GM23338 (cell line): Measurements from ENCODE around the gene C10orf71. TPM values are rescaled to one million over a fixed set of nuclear protein-coding genes. Genes with fewer than 3 reads are reported as not detected.

Experiments used
- ATAC-seq: fragments of 200-7000 bp; cut with Tn5 transposase; 3 replicates; pipeline ENCODE4 v1.9.1; 2020
- DNase-seq: peaks from one replicate; pipeline ENCODE4 v3.0.0-alpha.2; 2015; ENCODE audit warnings: low spot score
- H2AFZ ChIP-seq: fragments of 200-600 bp; sonication (generic); 2 replicates; pipeline ENCODE4 v1.8.0; 2016; ENCODE audit warnings: antibody characterized with exemption, mild to moderate bottlenecking, moderate library complexity
- H3F3A ChIP-seq: fragments of 200-600 bp; sonication (generic); replicated peaks from 2 replicates; pipeline ENCODE4 v1.8.0; 2017; ENCODE audit warnings: antibody characterized with exemption, mixed run types, low read depth
- H3K27ac ChIP-seq: fragments of 200-600 bp; sonication (generic); 2 replicates; pipeline ENCODE4 v1.6.1; 2016; ENCODE audit warnings: low read depth
- H3K27me3 ChIP-seq: fragments of 200-600 bp; sonication (generic); 2 replicates; pipeline ENCODE4 v1.8.0; 2016; ENCODE audit warnings: mild to moderate bottlenecking, mixed run types, moderate library complexity; ENCODE audit not compliant: insufficient read depth
- H3K36me3 ChIP-seq: fragments of 200-600 bp; sonication (generic); 2 replicates; pipeline ENCODE4 v1.8.0; 2016; ENCODE audit warnings: mild to moderate bottlenecking; ENCODE audit not compliant: insufficient read depth
- H3K4me1 ChIP-seq: fragments of 200-600 bp; sonication (generic); 2 replicates; pipeline ENCODE4 v1.8.0; 2016; ENCODE audit warnings: mild to moderate bottlenecking, moderate library complexity; ENCODE audit not compliant: insufficient read depth
- H3K4me2 ChIP-seq: fragments of 200-600 bp; sonication (generic); 2 replicates; pipeline ENCODE4 v1.7.1; 2017; ENCODE audit warnings: mixed run types
- H3K4me3 ChIP-seq: fragments of 200-600 bp; sonication (generic); 2 replicates; pipeline ENCODE4 v1.6.1; 2016; ENCODE audit warnings: mixed run types
- H3K79me2 ChIP-seq: fragments of 200-600 bp; sonication (generic); replicated peaks from 2 replicates; pipeline ENCODE4 v1.8.0; 2017; ENCODE audit warnings: mild to moderate bottlenecking; ENCODE audit not compliant: insufficient read depth
- H3K9me2 ChIP-seq: fragments of 200-600 bp; sonication (generic); 2 replicates; pipeline ENCODE4 v1.8.0; 2017; ENCODE audit not compliant: insufficient read depth
- H4K20me1 ChIP-seq: fragments of 200-600 bp; sonication (generic); replicated peaks from 2 replicates; pipeline ENCODE4 v1.8.0; 2017; ENCODE audit warnings: mild to moderate bottlenecking; ENCODE audit not compliant: insufficient read depth
- H3K27ac Mint-ChIP-seq: 2 replicates; pipeline ENCODE4 v1.8.0; 2020; ENCODE audit warnings: inconsistent platforms, mild to moderate bottlenecking, moderate library complexity, mixed read lengths
- H3K27me3 Mint-ChIP-seq: 3 replicates; pipeline ENCODE4 v1.8.0; 2022; ENCODE audit warnings: low read depth, mild to moderate bottlenecking, moderate library complexity, mixed read lengths, inconsistent platforms; ENCODE audit not compliant: insufficient read depth, poor library complexity
- H3K36me3 Mint-ChIP-seq: 3 replicates; pipeline ENCODE4 v1.8.0; 2021; ENCODE audit warnings: low read depth, mild to moderate bottlenecking, inconsistent platforms, moderate library complexity, mixed read lengths
- H3K4me1 Mint-ChIP-seq: 3 replicates; pipeline ENCODE4 v1.8.0; 2020; ENCODE audit warnings: mild to moderate bottlenecking, inconsistent platforms, mixed read lengths
- H3K4me3 Mint-ChIP-seq: 3 replicates; pipeline ENCODE4 v1.8.0; 2021; ENCODE audit warnings: moderate library complexity, mild to moderate bottlenecking, inconsistent platforms, mixed read lengths
- H3K9me3 Mint-ChIP-seq: 3 replicates; pipeline ENCODE4 v1.8.0; 2020; ENCODE audit warnings: moderate library complexity, mild to moderate bottlenecking, inconsistent platforms, mixed read lengths
- CREB1 ChIP-seq: fragments of 250-450 bp; sonication (Bioruptor Pico); IDR thresholded peaks from 2 replicates; pipeline ENCODE4 v1.5.0; 2020; ENCODE audit warnings: low read depth, mild to moderate bottlenecking, moderate library complexity
- ETS1 ChIP-seq: IDR thresholded peaks from 2 replicates; pipeline ENCODE4 v1.6.1; 2016; ENCODE audit warnings: antibody characterized with exemption
- NANOG ChIP-seq: IDR thresholded peaks from 2 replicates; pipeline ENCODE4 v1.6.1; 2016; ENCODE audit warnings: antibody characterized with exemption, borderline replicate concordance
- STAT1 ChIP-seq: IDR thresholded peaks from one replicate; pipeline ENCODE4 v1.6.1; 2016; ENCODE audit warnings: antibody characterized with exemption; ENCODE audit not compliant: unreplicated experiment
- ZNF114 ChIP-seq: fragments of 250-450 bp; sonication (Bioruptor Pico); IDR thresholded peaks from 2 replicates; pipeline ENCODE4 v1.5.0; 2020; ENCODE audit warnings: mild to moderate bottlenecking, moderate library complexity
- ZNF331 ChIP-seq: fragments of 250-450 bp; sonication (Bioruptor Pico); IDR thresholded peaks from 2 replicates; pipeline ENCODE4 v1.5.0; 2020; ENCODE audit warnings: low read depth, mild to moderate bottlenecking, moderate library complexity
- polyA plus RNA-seq: library from polyadenylated mRNA; unstranded; fragments of >200 nt; fragmentation: Nextera tagmentation; extraction: Ambion mirVana; gene quantifications from 2 replicates; pipeline ENCODE4 v1.2.1, GENCODE V29; 2016
- total RNA-seq: library from RNA; depleted of rRNA; stranded (reverse); fragments of >200 nt; shearing (Covaris generic); gene quantifications from 2 replicates; pipeline ENCODE4 v1.2.3, GENCODE V29; 2014
- TF ChIP-seq, protein P1 (sequence below), 2 experiments: fragments of 200-600 bp in 1 of 2; sonication (generic) in 1 of 2; conservative IDR thresholded peaks; 2 replicates each; pipeline versions ENCODE4 v1.5.1 to v1.6.1; 2016 to 2017; ENCODE audit warnings: antibody characterized with exemption in 2 of 2, low read depth in 2 of 2, mild to moderate bottlenecking in 2 of 2, moderate library complexity in 1 of 2
- TF ChIP-seq, protein P2 (sequence below): IDR thresholded peaks from one replicate; pipeline ENCODE4 v1.6.1; 2018; ENCODE audit warnings: antibody characterized with exemption; ENCODE audit not compliant: unreplicated experiment

C10orf71 gene
- total and polyA plus RNA-seq, 2 experiments from 2014 or later = not detected

DNA sequence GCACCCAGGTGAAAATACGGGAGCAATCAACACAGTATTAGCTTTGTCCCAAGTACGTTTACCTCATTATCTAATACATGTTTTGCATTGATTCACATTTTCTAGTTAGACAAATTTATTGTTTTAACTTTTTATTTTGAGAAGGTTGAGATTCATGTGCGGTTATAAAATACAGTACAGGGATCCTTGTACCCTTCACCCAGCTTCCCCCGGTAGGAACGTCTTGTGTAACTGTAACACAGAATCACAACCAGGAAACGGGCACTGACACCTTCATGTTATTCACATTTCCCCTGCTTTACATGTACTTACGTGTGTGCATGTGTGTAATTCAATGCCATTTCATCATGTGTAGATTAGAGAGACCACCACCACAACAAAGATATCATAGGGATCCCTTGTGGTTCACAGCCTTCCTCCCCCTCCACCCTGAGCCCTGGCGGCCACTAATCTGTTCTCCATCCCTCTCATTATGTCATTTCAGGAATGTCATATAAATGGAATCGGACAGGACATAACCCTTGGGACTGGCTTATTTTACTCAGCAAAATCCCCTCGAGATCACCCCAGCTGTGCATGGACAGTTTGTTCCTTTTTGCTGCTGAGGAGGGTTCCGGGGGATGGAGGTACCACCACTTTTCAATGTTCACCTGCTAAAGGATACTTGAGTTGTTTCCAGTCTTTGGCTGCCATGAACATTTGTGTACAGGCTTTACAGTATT, 46.5 kb upstream of the C10orf71 start (continued):
- TF ChIP-seq, protein P1, sequence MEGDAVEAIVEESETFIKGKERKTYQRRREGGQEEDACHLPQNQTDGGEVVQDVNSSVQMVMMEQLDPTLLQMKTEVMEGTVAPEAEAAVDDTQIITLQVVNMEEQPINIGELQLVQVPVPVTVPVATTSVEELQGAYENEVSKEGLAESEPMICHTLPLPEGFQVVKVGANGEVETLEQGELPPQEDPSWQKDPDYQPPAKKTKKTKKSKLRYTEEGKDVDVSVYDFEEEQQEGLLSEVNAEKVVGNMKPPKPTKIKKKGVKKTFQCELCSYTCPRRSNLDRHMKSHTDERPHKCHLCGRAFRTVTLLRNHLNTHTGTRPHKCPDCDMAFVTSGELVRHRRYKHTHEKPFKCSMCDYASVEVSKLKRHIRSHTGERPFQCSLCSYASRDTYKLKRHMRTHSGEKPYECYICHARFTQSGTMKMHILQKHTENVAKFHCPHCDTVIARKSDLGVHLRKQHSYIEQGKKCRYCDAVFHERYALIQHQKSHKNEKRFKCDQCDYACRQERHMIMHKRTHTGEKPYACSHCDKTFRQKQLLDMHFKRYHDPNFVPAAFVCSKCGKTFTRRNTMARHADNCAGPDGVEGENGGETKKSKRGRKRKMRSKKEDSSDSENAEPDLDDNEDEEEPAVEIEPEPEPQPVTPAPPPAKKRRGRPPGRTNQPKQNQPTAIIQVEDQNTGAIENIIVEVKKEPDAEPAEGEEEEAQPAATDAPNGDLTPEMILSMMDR (conservative IDR thresholded peaks at IDR 0.05; ENCODE audit: low read depth in 2 of 2) = no peak
- TF ChIP-seq NANOG (no peak), ZNF331 (CRISPR knock-in tag) (no peak), ETS1 (no peak), CREB1 (CRISPR knock-in tag) (no peak), STAT1 (no peak), ZNF114 (CRISPR knock-in tag) (no peak)
- TF ChIP-seq, protein P2, sequence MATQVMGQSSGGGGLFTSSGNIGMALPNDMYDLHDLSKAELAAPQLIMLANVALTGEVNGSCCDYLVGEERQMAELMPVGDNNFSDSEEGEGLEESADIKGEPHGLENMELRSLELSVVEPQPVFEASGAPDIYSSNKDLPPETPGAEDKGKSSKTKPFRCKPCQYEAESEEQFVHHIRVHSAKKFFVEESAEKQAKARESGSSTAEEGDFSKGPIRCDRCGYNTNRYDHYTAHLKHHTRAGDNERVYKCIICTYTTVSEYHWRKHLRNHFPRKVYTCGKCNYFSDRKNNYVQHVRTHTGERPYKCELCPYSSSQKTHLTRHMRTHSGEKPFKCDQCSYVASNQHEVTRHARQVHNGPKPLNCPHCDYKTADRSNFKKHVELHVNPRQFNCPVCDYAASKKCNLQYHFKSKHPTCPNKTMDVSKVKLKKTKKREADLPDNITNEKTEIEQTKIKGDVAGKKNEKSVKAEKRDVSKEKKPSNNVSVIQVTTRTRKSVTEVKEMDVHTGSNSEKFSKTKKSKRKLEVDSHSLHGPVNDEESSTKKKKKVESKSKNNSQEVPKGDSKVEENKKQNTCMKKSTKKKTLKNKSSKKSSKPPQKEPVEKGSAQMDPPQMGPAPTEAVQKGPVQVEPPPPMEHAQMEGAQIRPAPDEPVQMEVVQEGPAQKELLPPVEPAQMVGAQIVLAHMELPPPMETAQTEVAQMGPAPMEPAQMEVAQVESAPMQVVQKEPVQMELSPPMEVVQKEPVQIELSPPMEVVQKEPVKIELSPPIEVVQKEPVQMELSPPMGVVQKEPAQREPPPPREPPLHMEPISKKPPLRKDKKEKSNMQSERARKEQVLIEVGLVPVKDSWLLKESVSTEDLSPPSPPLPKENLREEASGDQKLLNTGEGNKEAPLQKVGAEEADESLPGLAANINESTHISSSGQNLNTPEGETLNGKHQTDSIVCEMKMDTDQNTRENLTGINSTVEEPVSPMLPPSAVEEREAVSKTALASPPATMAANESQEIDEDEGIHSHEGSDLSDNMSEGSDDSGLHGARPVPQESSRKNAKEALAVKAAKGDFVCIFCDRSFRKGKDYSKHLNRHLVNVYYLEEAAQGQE = no peak

DNA sequence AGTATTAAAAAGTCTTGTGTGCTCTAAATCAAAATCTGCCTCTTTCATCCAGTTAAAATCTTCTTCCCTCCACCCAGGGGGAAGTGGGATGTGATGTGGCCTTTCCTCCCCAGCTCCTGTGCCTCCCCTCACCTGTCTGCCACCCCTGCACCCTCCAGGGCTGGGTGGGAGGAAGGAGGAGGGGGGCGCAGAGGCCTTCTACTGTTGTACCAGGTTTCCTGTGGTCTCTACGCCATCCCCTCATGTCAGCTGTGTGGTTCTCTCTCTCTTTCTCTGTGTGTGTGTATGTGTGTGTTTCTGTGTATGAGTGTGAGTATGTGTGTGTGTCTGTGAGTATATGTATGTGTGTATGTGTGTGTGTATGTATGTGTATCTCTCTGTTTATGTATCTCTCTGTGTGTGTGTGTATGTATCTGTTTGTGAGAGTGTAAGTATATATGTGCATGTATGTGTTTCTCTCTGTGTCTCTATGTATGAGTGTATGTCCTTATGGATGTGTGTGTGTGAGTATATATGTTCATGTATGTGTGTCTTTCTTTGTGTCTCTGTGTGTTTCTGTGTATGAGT, 45.5 kb upstream of the C10orf71 start:
- no peaks in the 10 kb centered on the region; the same call in 1 of the 2 replicates for H3K4me1 ChIP-seq
- H3K4me2 ChIP-seq = no peak overlapping the region
- no peaks in the 10 kb centered on the region for H3K27me3 ChIP-seq
- H3K9me2 ChIP-seq = no peaks in the 10 kb centered on the region
- H3K9me3 Mint-ChIP-seq = no peaks in the 10 kb centered on the region; the same call in 1 of the 3 replicates
- ATAC-seq (no peak), DNase-seq (no peak)
- H3K27me3 Mint-ChIP-seq = no peaks in the 10 kb centered on the region
- H3K27ac ChIP-seq = no peak overlapping the region
- no peak overlapping the region for H3K4me3 Mint-ChIP-seq
- no peaks in the 10 kb centered on the region for H4K20me1 ChIP-seq
- no peaks in the 10 kb centered on the region for H3F3A ChIP-seq
- no peaks in the 10 kb centered on the region for H3K36me3 ChIP-seq
- H3K4me1 Mint-ChIP-seq = no peaks in the 10 kb centered on the region; the same call in 2 of the 3 replicates
- no peaks in the 10 kb centered on the region for H3K79me2 ChIP-seq
- no peak overlapping the region for H3K4me3 ChIP-seq
- no peak overlapping the region for H2AFZ ChIP-seq
- H3K36me3 Mint-ChIP-seq = no peaks in the 10 kb centered on the region
- no peak overlapping the region for H3K27ac Mint-ChIP-seq
- TF ChIP-seq, protein P2 = no peak
- no peak for TF ChIP-seq ZNF331 (CRISPR knock-in tag)
- TF ChIP-seq, protein P1 (conservative IDR thresholded peaks at IDR 0.05; ENCODE audit: low read depth in 2 of 2) = no peak
